Measurements from ENCODE around the gene ZNF836. TPM values are rescaled to one million over a fixed set of nuclear protein-coding genes. Genes with fewer than 3 reads are reported as not detected.

Gene ZNF836
- total and polyA plus RNA-seq, 2 of the 13 experiments (the other 11 are each of a cell fraction or from before 2014, with no cell fraction given) = 1.6 to 5.3 TPM

DNA sequence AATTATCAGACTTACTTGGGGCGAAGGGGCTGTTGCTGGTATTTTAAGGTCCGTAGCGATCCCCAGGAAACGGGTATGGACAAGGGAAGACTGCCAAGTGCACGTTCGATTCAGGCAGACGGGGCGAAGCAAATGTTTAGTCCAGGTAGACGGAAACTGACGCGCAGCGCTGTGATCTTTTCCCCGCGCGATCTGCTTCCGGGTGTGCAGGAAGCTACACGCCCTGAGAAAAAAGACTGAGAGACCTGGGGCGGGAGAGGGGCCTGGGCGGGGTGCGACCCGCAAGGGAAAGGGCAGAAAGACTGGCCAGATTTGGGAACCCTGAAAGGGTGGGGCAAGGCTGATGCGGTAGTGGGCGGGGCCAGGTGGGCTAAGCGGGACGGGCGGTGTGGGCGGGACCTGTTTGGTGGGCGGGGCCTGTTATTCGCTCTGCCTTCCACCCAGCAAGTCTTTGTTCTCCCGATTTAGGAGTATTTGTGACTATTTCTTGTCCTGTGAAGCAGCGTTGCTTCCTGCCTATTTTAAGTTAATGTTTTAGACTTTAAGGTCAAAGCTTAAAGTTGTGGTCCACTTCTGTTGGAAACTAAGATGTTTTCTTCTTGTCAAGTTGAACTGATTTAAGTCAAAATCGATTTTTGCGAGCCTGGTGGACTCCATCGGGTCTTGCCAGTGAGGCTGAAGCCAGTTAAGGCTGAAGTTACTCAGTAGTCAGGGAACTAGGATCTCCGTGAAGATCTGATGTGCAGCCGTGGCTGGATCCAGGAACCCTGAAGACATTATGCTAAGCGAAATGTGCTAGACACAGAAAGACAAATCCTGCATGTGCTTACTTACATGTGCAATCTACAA is at the start of gene ZNF836 (continued):
- TF ChIP-seq, protein P1, sequence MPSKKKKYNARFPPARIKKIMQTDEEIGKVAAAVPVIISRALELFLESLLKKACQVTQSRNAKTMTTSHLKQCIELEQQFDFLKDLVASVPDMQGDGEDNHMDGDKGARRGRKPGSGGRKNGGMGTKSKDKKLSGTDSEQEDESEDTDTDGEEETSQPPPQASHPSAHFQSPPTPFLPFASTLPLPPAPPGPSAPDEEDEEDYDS (CRISPR knock-in tag; IDR thresholded peaks at IDR 0.05) = peak; percentile 9; the same call in 1 of the 2 replicates
- TF ChIP-seq, protein P2, sequence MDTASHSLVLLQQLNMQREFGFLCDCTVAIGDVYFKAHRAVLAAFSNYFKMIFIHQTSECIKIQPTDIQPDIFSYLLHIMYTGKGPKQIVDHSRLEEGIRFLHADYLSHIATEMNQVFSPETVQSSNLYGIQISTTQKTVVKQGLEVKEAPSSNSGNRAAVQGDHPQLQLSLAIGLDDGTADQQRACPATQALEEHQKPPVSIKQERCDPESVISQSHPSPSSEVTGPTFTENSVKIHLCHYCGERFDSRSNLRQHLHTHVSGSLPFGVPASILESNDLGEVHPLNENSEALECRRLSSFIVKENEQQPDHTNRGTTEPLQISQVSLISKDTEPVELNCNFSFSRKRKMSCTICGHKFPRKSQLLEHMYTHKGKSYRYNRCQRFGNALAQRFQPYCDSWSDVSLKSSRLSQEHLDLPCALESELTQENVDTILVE (CRISPR knock-in tag; IDR thresholded peaks at IDR 0.05) = no peak
- no peak for TF ChIP-seq KLF6 (CRISPR knock-in tag; IDR thresholded peaks at IDR 0.05)
- 0 out of 2 replicates have a peak, but pooled peaks have one; percentile 12 for TF ChIP-seq NFKB2 (CRISPR knock-in tag; IDR thresholded peaks at IDR 0.05; ENCODE audit: borderline replicate concordance)
- peak; percentile 45; the same call in 1 of the 2 replicates for TF ChIP-seq HOXA5 (CRISPR knock-in tag; IDR thresholded peaks at IDR 0.05)
- peak; percentile 42; the same call in 1 of the 2 replicates for TF ChIP-seq IRF2 (CRISPR knock-in tag; IDR thresholded peaks at IDR 0.05)
- TF ChIP-seq ZFY (CRISPR knock-in tag; IDR thresholded peaks at IDR 0.05) = peak; percentile 52
- no peak for TF ChIP-seq ZNF83 (CRISPR knock-in tag; IDR thresholded peaks at IDR 0.05; ENCODE audit: borderline replicate concordance)
- 0 out of 2 replicates have a peak, but pooled peaks have one; percentile 63 for TF ChIP-seq ZNF891 (CRISPR knock-in tag; IDR thresholded peaks at IDR 0.05)
- TF ChIP-seq TAF1 (CRISPR knock-in tag; IDR thresholded peaks at IDR 0.05) = peak; percentile 55; the same call in 1 of the 2 replicates
- 0 out of 2 replicates have a peak, but pooled peaks have one; percentile 24 for TF ChIP-seq ZMYM3 (CRISPR knock-in tag; IDR thresholded peaks at IDR 0.05)
- 0 out of 2 replicates have a peak, but pooled peaks have one; percentile 28 for TF ChIP-seq SRY (CRISPR knock-in tag; IDR thresholded peaks at IDR 0.05)
- peak; percentile 76 for TF ChIP-seq ELF1 (CRISPR knock-in tag; IDR thresholded peaks at IDR 0.05)
- no peak for TF ChIP-seq WIZ (CRISPR knock-in tag; IDR thresholded peaks at IDR 0.05)
- TF ChIP-seq SP140L (CRISPR knock-in tag; IDR thresholded peaks at IDR 0.05; ENCODE audit: borderline replicate concordance) = no peak
- no peak for TF ChIP-seq PHF5A (CRISPR knock-in tag; IDR thresholded peaks at IDR 0.05; ENCODE audit: low read depth, unreplicated experiment)
- TF ChIP-seq POLR2AphosphoS5 (IDR thresholded peaks at IDR 0.05; ENCODE audit: low read depth, low read length) = peak; percentile 61; the same call in 1 of the 2 replicates
- TF ChIP-seq, protein P3, sequence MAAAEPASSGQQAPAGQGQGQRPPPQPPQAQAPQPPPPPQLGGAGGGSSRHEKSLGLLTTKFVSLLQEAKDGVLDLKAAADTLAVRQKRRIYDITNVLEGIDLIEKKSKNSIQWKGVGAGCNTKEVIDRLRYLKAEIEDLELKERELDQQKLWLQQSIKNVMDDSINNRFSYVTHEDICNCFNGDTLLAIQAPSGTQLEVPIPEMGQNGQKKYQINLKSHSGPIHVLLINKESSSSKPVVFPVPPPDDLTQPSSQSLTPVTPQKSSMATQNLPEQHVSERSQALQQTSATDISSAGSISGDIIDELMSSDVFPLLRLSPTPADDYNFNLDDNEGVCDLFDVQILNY (CRISPR knock-in tag; conservative IDR thresholded peaks at IDR 0.05) = no peak
- TF ChIP-seq RBM39 (IDR thresholded peaks at IDR 0.05; ENCODE audit: low read depth, low read length, poor library complexity, severe bottlenecking) = peak; percentile 37
- peak; percentile 62 for TF ChIP-seq GABPA (IDR thresholded peaks at IDR 0.05; ENCODE audit: low read depth, low read length)
- TF ChIP-seq GABPA (CRISPR knock-in tag; IDR thresholded peaks at IDR 0.05; ENCODE audit: low read depth) = peak; percentile 80
- TF ChIP-seq, protein P4, sequence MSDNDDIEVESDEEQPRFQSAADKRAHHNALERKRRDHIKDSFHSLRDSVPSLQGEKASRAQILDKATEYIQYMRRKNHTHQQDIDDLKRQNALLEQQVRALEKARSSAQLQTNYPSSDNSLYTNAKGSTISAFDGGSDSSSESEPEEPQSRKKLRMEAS (IDR thresholded peaks at IDR 0.05) = peak; percentile 34; the same call in 1 of the 2 replicates
- 0 out of 2 replicates have a peak, but pooled peaks have one; percentile 71 for TF ChIP-seq KMT2B (CRISPR knock-in tag; IDR thresholded peaks at IDR 0.05)
- TF ChIP-seq, protein P5, sequence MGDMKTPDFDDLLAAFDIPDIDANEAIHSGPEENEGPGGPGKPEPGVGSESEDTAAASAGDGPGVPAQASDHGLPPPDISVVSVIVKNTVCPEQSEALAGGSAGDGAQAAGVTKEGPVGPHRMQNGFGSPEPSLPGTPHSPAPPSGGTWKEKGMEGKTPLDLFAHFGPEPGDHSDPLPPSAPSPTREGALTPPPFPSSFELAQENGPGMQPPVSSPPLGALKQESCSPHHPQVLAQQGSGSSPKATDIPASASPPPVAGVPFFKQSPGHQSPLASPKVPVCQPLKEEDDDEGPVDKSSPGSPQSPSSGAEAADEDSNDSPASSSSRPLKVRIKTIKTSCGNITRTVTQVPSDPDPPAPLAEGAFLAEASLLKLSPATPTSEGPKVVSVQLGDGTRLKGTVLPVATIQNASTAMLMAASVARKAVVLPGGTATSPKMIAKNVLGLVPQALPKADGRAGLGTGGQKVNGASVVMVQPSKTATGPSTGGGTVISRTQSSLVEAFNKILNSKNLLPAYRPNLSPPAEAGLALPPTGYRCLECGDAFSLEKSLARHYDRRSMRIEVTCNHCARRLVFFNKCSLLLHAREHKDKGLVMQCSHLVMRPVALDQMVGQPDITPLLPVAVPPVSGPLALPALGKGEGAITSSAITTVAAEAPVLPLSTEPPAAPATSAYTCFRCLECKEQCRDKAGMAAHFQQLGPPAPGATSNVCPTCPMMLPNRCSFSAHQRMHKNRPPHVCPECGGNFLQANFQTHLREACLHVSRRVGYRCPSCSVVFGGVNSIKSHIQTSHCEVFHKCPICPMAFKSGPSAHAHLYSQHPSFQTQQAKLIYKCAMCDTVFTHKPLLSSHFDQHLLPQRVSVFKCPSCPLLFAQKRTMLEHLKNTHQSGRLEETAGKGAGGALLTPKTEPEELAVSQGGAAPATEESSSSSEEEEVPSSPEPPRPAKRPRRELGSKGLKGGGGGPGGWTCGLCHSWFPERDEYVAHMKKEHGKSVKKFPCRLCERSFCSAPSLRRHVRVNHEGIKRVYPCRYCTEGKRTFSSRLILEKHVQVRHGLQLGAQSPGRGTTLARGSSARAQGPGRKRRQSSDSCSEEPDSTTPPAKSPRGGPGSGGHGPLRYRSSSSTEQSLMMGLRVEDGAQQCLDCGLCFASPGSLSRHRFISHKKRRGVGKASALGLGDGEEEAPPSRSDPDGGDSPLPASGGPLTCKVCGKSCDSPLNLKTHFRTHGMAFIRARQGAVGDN (CRISPR knock-in tag; IDR thresholded peaks at IDR 0.05) = peak; percentile 63

Measured in HepG2 (cell line).